Activated CD4-positive, alpha-beta T cell treated with anti-CD3 and anti-CD28 coated beads for 24 hours (primary cell): ENCODE measurements around the gene CHST1.

Experiments
- DNase-seq, 2 donors: peaks; one replicate each; pipeline ENCODE4 v3.0.0-alpha.2; 2020; ENCODE audit warnings: low read depth in 2 of 2

CHST1 gene

DNA sequence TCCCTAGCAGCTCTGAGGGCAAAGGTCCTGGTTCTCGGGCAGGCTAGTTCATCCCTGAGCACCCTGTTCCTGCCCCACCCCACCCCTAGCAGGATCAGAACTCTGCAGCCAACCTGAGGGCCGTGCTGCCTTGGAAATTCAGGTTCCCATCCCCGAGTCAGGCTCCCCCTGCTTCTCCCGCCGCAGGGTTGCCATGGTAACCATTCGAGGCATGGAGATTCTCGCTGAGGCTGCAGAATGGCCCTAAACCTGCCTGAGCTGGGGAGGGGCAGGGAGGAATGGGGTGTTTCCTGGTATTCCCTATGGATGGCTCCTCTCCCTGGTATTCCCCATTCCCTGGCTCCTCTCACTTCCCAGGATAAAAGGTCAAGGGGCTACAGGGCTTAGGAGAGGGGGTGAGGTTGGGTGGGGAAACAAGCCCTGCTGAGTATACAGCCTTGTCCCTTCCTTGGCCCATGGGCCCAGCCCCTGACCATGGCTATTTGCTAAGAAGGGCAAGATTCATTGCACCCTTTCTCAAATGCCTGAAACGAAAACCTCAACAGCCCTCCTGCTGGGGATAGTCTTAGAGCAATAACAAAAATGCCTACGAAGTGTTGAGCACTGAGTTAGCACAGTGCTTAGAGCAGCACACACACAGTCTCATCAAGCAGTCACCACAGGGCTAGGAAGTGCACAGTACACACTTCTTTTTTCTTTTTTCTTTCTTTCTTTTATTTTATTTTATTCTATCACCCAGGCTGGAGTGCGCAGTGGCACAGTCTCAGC lies 58.7 kb downstream of the CHST1 start:
- no peak for DNase-seq

DNA sequence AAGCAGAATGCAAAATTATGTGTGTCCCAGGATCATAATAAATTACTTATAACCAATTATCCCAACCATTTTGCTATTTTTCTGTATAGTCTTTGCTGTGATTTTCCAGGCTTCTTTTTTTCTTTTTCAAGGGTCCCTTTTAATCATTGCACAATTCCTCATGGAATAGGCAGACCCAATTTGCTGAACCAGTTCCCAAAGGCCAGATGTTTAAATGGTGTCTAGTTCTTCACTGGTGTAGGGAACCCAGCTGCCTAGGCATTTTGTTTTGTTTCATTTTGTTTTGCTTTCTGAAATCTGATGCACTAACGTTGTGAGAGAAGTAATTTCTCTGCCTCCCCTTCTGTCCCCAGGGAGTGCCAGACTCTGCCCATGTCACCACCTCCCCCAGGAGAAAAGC lies 60.4 kb downstream of the CHST1 start:
- no peak for DNase-seq

- DNase-seq, result no peak
These were observed 61.3 kb downstream of the CHST1 start for GRCh38 chr11:45603946-45604682.

GRCh38 chr11:45599161-45599943 lies 66.1 kb downstream of the CHST1 start:
- no peak for DNase-seq
